Esophagus muscularis mucosa (tissue), 4 donors: ENCODE results near the gene CTBP1. TPM values are rescaled to one million over a fixed set of nuclear protein-coding genes. Genes with fewer than 3 reads are reported as not detected.

Experiments used
- DNase-seq: peaks from one replicate; pipeline ENCODE4 v3.0.0-alpha.2; 2017; ENCODE audit errors: extremely low spot score
- H3K27ac ChIP-seq, 4 donors: fragments of 200-600 bp; sonication (generic); replicated peaks in 1 of 4; 1 replicate in 3 of 4; 2 replicates in 1 of 4; pipeline ENCODE4 v1.5.1; 2016 to 2019; ENCODE audit warnings: mild to moderate bottlenecking in 1 of 4
- H3K27me3 ChIP-seq, 4 donors: fragments of 200-600 bp; sonication (generic); one replicate each; pipeline versions ENCODE4 v1.5.1 to v1.6.0; 2016 to 2019
- H3K36me3 ChIP-seq, 4 donors: fragments of 200-600 bp; sonication (generic); one replicate each; pipeline ENCODE4 v1.5.1; 2016 to 2019
- H3K4me1 ChIP-seq, 4 donors: fragments of 200-600 bp; sonication (generic); one replicate each; pipeline ENCODE4 v1.5.1; 2016 to 2019
- H3K4me3 ChIP-seq, 4 donors: fragments of 200-600 bp; sonication (generic); 1 replicate in 2 of 4; 2 replicates in 2 of 4; pipeline ENCODE4 v1.5.1; 2016 to 2019; ENCODE audit warnings: mild to moderate bottlenecking in 4 of 4, moderate library complexity in 1 of 4
- H3K9me3 ChIP-seq, 4 donors: fragments of 200-600 bp; sonication (generic); 1 replicate in 3 of 4; 2 replicates in 1 of 4; pipeline ENCODE4 v1.5.1; 2016 to 2019
- EP300 ChIP-seq: sonication (generic); formaldehyde crosslinking; IDR thresholded peaks from one replicate; pipeline ENCODE4 v1.6.1; 2017; ENCODE audit warnings: antibody characterized with exemption
- POLR2A ChIP-seq: fragments of 450-650 bp; IDR thresholded peaks from one replicate; pipeline ENCODE4 v1.6.1; 2017; ENCODE audit warnings: antibody characterized with exemption, moderate library complexity, mild to moderate bottlenecking, low read depth
- POLR2AphosphoS5 ChIP-seq, 2 donors: sonication (generic); formaldehyde crosslinking; IDR thresholded peaks; one replicate each; pipeline ENCODE4 v1.6.1; 2017; ENCODE audit warnings: antibody characterized with exemption in 2 of 2
- WGBS: methylation state at CpG from one replicate; pipeline ENCODE4 v1.1.5; 2018; 5-methylcytosine and 5-hydroxymethylcytosine counted together
- intact Hi-C: fragments of 100-400 bp; cut with DNase I; formaldehyde crosslinking; loops from one replicate; pipeline ENCODE4 v1.15.1; 2023
- total RNA-seq, 4 donors: library from RNA; depleted of rRNA; stranded (reverse); fragments of >200 nt; gene quantifications; one replicate each; pipeline versions ENCODE4 v1.1.0 to v1.2.1, GENCODE V29; 2016
- TF ChIP-seq, protein P1 (sequence below), 3 experiments: fragments of 200-600 bp in 2 of 3; fragments of 450-650 bp in 1 of 3; sonication (generic) in 2 of 3; IDR thresholded peaks; one replicate each; pipeline ENCODE4 v1.5.1; 2017 to 2019; ENCODE audit warnings: antibody characterized with exemption in 3 of 3, mild to moderate bottlenecking in 2 of 3, moderate library complexity in 1 of 3

Gene CTBP1
- total RNA-seq, 4 donors from 2014 or later: 110 to 245 (median 172) TPM

DNA sequence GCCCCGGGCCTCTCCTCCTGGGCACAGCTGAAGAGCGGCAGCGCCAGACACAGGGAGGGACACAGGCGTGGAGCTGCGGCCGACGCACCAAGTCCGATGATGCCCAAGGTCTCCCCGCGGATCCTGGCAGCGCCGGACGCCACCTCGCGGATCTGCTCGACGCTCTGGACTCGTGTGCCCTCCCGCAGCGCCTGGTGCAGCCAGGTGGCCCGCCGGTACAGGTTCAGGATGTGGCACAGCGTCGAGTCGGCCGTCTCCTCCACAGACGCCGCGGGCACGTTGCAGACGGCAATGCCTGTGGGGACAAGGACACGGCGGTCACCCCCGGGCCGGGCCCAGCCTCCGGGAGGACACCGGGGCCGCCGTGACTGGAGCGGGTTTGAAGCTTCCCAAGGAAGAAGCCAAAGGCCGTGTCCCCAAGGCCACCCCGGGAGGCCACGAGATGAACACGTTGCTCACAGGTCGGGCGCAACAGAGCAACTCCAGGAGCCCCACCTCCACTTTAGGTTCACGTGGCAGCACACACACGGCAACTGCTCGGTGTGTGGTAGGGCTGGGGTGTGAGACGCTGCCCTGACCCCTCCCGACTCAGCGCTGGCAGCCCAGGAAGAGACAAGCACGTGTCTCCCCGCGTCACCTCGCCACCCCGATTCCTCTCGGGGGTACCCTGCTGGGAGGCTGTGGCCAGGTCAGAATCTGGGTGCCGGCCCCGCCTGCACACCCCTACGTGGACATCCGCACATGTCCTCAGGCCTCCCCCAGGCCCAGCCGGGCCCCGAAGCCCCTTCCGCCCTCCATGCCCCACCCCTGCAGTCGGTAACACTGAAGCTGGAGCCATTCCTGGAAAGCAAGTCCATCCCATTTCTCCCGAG, 23.4 kb downstream of the CTBP1 start:
- H3K27ac ChIP-seq: no peak overlapping the region
- H3K4me1 ChIP-seq: peaks cover 13 to 15% (median 13%) of the 10 kb centered on the region in 4 donors
- H3K4me3 ChIP-seq: no peak overlapping the region
- 92% methylated on average over 31 of the region's 67 CpGs for WGBS
- peaks cover 61 to 100% (median 98%) of the 10 kb centered on the region in 4 donors for H3K36me3 ChIP-seq
- TF ChIP-seq EP300: no peak
- TF ChIP-seq, protein P1, sequence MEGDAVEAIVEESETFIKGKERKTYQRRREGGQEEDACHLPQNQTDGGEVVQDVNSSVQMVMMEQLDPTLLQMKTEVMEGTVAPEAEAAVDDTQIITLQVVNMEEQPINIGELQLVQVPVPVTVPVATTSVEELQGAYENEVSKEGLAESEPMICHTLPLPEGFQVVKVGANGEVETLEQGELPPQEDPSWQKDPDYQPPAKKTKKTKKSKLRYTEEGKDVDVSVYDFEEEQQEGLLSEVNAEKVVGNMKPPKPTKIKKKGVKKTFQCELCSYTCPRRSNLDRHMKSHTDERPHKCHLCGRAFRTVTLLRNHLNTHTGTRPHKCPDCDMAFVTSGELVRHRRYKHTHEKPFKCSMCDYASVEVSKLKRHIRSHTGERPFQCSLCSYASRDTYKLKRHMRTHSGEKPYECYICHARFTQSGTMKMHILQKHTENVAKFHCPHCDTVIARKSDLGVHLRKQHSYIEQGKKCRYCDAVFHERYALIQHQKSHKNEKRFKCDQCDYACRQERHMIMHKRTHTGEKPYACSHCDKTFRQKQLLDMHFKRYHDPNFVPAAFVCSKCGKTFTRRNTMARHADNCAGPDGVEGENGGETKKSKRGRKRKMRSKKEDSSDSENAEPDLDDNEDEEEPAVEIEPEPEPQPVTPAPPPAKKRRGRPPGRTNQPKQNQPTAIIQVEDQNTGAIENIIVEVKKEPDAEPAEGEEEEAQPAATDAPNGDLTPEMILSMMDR (IDR thresholded peaks at IDR 0.05): no peak
- TF ChIP-seq POLR2A: no peak
- no peak for TF ChIP-seq POLR2AphosphoS5 (IDR thresholded peaks at IDR 0.05)
- no peak for DNase-seq
- H3K9me3 ChIP-seq: no peaks in the 10 kb centered on the region
- intact Hi-C loops: no loop called here
- H3K27me3 ChIP-seq: no peaks in the 10 kb centered on the region

DNA sequence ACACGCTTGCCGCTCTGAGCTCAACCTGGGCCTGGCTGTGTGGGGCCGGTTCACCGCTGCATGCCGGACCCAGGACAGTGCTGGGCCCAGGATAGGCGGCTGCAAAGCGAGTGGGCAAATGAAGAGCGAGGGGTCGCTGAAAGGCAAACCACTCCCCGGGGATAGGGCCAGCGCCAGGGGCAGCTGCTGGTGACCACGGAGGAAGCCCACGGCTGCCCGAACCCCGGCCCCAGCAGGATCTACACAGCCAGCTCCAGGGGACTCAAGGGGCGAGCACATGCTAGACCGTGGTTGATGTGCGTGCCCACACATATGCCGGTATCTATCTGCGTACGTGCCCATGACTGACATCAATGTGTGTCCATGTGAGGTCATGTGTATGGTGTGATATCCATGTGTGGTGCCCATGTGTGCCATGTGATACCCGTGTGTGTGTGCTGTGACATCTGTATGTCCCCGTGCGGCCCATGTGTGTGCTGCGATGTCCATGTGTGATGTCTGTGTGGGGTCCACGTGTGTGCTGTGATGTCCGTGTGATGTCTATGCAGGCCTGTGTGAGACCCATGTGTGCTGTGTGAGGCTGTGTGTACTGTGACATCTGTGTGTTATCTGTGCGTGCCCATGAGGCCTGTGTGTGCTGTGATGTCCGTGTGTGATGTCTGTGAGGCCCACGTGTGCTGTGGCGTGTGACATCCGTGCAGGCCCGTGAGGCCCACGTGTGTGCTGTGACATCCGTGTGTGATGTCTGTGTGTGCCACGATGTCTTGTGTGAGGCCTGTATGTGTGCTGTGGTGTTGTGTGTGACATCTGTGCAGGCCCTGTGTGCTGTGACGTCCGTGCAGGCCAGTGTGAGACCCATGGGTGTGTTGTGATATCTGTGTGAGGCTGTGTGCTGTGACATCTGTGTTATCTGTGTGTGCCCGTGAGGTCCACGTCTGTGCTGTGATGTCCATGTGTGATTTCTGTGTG, 24.8 kb downstream of the CTBP1 start:
- no peak for DNase-seq
- intact Hi-C loops: no loop called here
- TF ChIP-seq POLR2AphosphoS5 (IDR thresholded peaks at IDR 0.05) (no peak), EP300 (no peak), POLR2A (no peak)
- TF ChIP-seq, protein P1 (IDR thresholded peaks at IDR 0.05): no peak
- Histone ChIP-seq H3K27ac (no peak overlapping the region), H3K4me1 (peaks cover 19 to 21% (median 21%) of the 10 kb centered on the region in 4 donors), H3K27me3 (no peaks in the 10 kb centered on the region), H3K9me3 (no peaks in the 10 kb centered on the region), H3K4me3 (no peak overlapping the region), H3K36me3 (peaks cover 49 to 95% (median 87%) of the 10 kb centered on the region in 4 donors)
- 93% methylated on average over 25 of the region's 40 CpGs for WGBS

DNA sequence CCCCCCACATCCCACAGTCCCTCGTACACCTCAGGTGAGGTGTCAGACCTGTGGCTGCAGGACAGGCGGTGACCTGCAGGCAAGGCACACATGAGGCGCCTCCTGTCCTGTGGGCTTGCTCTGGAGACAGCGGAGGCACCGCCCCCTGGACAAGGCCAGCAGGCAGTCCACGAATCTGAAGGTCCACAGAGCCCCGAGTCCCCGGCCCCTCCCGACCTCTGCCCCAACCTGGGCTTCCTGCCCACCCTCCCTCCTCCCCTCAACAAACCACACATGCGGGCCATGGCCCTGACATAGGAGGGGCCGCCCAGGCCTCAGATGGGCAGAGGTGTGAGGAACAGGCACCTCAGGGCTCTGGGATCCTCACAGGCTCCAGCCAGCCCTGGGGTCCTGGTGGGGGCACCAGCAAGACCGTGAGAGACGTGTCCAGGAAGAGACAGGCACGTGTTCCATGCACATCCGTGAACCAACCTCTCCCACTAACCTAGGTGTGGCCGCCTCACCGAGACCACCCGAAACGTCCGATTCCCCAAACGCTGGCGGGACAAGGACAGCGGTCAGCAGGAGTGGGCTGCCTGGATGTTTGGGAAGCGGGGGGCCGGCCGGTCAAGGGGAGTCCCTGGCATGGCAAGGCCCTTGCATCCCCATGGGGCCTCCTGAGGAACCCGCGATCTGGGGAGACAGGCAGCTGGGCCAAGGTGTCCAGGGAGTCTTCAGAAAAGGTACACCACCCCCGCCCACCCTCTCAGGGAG, 25.8 kb downstream of the CTBP1 start:
- Histone ChIP-seq H3K9me3 (no peaks in the 10 kb centered on the region), H3K27ac (no peak overlapping the region), H3K4me3 (no peak overlapping the region), H3K27me3 (no peaks in the 10 kb centered on the region), H3K4me1 (peaks cover 19 to 31% (median 31%) of the 10 kb centered on the region in 4 donors), H3K36me3 (peaks cover 45 to 94% (median 80%) of the 10 kb centered on the region in 4 donors)
- no peak for DNase-seq
- intact Hi-C loops: no loop called here
- TF ChIP-seq POLR2A (no peak), EP300 (no peak), POLR2AphosphoS5 (IDR thresholded peaks at IDR 0.05) (no peak)
- TF ChIP-seq, protein P1 (IDR thresholded peaks at IDR 0.05): no peak
- WGBS: 88% methylated on average over 27 of the region's 29 CpGs

DNA sequence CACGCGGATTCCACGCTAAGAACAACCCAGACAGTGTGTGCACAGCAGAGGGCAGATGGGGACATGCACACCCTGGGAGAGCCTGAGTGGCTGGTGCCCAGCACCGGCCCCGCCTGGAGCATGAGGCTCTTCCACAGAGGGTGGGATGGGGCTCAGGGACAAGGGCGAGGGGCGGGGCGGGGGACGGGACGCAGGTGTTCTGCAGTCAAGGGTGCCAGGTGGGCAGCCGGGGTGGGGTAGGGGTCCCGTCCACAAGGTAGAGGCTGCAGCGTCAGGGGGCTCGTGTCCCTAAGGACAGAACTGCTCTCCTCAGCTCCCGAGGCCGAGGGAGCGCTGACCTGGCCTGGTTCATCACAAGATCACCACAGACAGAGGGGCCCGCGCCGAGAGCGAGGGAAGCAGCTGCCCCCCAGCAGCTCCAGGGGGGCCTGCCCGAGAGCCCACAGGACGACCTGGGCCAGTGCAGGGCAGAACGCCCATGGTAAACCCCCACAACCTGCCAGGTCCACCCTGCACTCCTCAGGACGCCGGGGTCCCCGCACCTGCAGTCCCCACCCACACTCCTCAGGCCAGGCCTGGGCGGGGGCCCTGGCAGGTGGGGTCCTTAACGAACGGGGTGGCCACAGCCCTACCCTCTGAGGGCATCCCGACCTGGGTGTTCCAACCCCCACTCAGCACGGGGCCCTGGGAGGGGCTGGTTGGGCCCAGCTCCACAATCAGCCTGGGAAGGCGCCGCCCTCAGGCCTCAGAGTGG, 26.7 kb downstream of the CTBP1 start:
- no peak for DNase-seq
- H3K27me3 ChIP-seq: no peaks in the 10 kb centered on the region
- no peaks in the 10 kb centered on the region for H3K9me3 ChIP-seq
- TF ChIP-seq POLR2A (no peak), POLR2AphosphoS5 (IDR thresholded peaks at IDR 0.05) (no peak), EP300 (no peak)
- TF ChIP-seq, protein P1 (IDR thresholded peaks at IDR 0.05): no peak
- no peak overlapping the region for H3K4me3 ChIP-seq
- H3K4me1 ChIP-seq: peaks cover 25 to 40% (median 38%) of the 10 kb centered on the region in 4 donors
- WGBS: 91% methylated on average over 5 of the region's 34 CpGs
- intact Hi-C loops: no loop called here
- no peak overlapping the region for H3K27ac ChIP-seq
- peaks cover 37 to 90% (median 74%) of the 10 kb centered on the region in 4 donors for H3K36me3 ChIP-seq
